Neutrophil (primary cell): ENCODE data around the gene PPP1R9A.

Experiments
- H3K27ac ChIP-seq: fragments of 200-600 bp; sonication (generic); 2 replicates; pipeline ENCODE4 v1.5.1; 2016; ENCODE audit warnings: mild to moderate bottlenecking, moderate library complexity
- H3K27me3 ChIP-seq: fragments of 200-600 bp; sonication (generic); 2 replicates; pipeline ENCODE4 v1.6.0; 2016; ENCODE audit warnings: mild to moderate bottlenecking
- H3K36me3 ChIP-seq: fragments of 200-600 bp; sonication (generic); 2 replicates; pipeline ENCODE4 v1.5.1; 2017
- H3K4me1 ChIP-seq, 2 experiments: fragments of 200-600 bp in 1 of 2; sonication (generic) in 1 of 2; 1 replicate in 1 of 2; 2 replicates in 1 of 2; pipeline versions ENCODE4 v1.5.1 to v1.6.1; 2013 to 2016; ENCODE audit warnings: low read depth in 1 of 2, low read length in 1 of 2, mild to moderate bottlenecking in 1 of 2, moderate library complexity in 1 of 2; ENCODE audit not compliant: control insufficient read depth in 1 of 2, insufficient read depth in 1 of 2
- H3K4me3 ChIP-seq, 2 experiments: fragments of 200-600 bp in 1 of 2; sonication (generic) in 1 of 2; 1 replicate in 1 of 2; 2 replicates in 1 of 2; pipeline ENCODE4 v1.5.1; 2013 to 2016; ENCODE audit warnings: low read depth in 1 of 2, low read length in 1 of 2, mild to moderate bottlenecking in 1 of 2, moderate library complexity in 1 of 2
- H3K9me3 ChIP-seq: fragments of 200-600 bp; sonication (generic); 2 replicates; pipeline ENCODE4 v1.5.1; 2016
- TF ChIP-seq, protein P1 (sequence below): fragments of 200-600 bp; sonication (generic); IDR thresholded peaks from 2 replicates; pipeline ENCODE4 v1.5.1; 2016; ENCODE audit warnings: antibody characterized with exemption

PPP1R9A gene

DNA sequence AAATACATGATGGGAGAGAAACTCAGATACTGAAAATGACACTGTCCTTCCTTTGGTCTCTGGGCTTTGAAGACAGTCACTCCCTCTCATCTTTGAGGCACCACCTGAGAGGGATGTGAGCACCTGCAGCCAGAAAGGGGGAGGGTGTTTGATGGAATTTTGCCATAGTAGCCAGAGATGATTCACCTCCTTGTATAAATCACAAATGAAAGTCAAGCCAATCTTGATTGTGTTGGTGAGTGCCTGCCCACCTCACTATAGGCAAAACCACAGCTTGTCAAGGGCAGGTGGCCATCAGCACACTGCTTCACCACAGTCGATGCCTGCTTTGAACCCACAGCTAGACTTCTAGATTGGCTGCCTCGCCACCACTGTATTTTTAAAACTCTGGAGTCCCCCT is 368.7 kb downstream of the PPP1R9A start:
- Histone ChIP-seq H3K4me1 (no peaks in the 10 kb centered on the region), H3K27ac (no peak overlapping the region), H3K27me3 (no peaks in the 10 kb centered on the region), H3K9me3 (no peaks in the 10 kb centered on the region), H3K36me3 (no peaks in the 10 kb centered on the region), H3K4me3 (no peak overlapping the region)
- TF ChIP-seq, protein P1, sequence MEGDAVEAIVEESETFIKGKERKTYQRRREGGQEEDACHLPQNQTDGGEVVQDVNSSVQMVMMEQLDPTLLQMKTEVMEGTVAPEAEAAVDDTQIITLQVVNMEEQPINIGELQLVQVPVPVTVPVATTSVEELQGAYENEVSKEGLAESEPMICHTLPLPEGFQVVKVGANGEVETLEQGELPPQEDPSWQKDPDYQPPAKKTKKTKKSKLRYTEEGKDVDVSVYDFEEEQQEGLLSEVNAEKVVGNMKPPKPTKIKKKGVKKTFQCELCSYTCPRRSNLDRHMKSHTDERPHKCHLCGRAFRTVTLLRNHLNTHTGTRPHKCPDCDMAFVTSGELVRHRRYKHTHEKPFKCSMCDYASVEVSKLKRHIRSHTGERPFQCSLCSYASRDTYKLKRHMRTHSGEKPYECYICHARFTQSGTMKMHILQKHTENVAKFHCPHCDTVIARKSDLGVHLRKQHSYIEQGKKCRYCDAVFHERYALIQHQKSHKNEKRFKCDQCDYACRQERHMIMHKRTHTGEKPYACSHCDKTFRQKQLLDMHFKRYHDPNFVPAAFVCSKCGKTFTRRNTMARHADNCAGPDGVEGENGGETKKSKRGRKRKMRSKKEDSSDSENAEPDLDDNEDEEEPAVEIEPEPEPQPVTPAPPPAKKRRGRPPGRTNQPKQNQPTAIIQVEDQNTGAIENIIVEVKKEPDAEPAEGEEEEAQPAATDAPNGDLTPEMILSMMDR = no peak

DNA sequence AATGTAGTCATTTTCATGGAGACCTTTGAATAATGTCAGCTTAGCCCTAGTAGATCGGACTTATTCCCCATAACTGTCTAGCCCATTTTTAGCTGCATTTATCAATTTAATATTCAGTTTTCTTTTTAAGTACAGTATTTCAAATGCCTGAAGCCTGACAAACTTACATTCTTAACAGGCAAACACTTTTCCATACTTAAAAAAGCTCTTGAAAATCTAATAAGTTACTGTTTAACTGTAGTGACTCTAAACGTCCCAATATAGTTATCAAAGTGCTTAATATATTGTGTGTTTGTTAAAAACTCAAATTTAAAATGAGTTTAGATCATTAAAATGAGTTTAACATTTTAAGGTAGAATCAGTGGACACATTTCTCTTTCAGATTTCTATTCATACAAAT is 372.0 kb downstream of the PPP1R9A start:
- Histone ChIP-seq H3K27me3 (no peaks in the 10 kb centered on the region), H3K36me3 (no peaks in the 10 kb centered on the region), H3K4me1 (no peaks in the 10 kb centered on the region), H3K9me3 (no peaks in the 10 kb centered on the region), H3K4me3 (no peak overlapping the region), H3K27ac (no peak overlapping the region)
- TF ChIP-seq, protein P1 = no peak

DNA sequence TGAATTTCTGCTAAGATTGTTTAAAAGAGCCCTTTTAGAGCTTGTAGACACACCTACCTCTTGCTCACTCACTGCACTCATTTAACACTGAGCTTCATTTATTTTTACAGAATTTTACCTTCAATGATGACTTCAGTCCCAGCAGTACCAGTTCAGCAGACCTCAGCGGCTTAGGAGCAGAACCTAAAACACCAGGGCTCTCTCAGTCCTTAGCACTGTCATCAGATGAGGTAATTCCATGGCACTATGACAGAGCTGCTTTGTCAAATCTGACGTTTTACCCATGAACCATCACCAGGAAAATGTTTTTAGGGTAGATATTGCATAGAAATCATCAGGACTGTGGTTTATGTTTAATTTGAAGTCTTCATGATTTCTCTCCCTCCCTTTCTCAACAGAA is 378.7 kb downstream of the PPP1R9A start:
- TF ChIP-seq, protein P1 = no peak
- H3K4me1 ChIP-seq = no peaks in the 10 kb centered on the region
- no peak overlapping the region for H3K27ac ChIP-seq
- H3K27me3 ChIP-seq = no peaks in the 10 kb centered on the region
- H3K4me3 ChIP-seq = no peak overlapping the region
- no peaks in the 10 kb centered on the region for H3K9me3 ChIP-seq
- no peaks in the 10 kb centered on the region for H3K36me3 ChIP-seq

DNA sequence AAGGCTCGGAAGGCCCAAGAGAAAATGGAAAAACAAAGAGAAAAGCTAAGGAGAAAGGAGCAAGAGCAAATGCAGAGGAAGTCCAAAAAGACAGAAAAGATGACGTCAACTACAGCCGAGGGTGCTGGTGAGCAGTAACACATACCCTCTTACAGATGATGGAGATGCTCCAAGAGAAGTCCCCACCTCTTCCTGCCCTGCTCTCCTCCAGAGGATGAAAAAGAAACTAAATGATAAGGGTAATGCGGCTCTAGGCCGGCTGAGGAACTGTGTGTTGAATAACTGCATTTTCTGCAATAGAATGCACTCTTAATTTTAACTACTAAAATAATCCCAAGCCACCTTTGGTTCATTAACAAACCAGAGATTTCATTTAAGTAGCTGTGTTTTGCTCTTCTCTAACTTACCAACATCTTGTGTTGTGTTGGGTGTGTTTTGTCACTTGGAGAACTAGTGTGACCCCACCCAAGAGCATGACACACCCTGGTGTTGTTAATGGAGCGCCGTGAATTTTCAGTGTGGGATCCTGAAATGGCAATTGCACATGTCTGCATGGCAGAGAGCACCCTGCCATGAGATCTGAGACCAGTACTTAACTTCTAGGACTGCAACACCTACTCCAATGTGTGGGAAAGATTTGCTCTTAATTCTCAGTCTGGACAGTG is 382.9 kb downstream of the PPP1R9A start:
- no peaks in the 10 kb centered on the region for H3K4me1 ChIP-seq
- no peak overlapping the region for H3K27ac ChIP-seq
- no peaks in the 10 kb centered on the region for H3K36me3 ChIP-seq
- no peak overlapping the region for H3K4me3 ChIP-seq
- TF ChIP-seq, protein P1 = no peak
- H3K9me3 ChIP-seq = no peaks in the 10 kb centered on the region
- H3K27me3 ChIP-seq = no peaks in the 10 kb centered on the region

DNA sequence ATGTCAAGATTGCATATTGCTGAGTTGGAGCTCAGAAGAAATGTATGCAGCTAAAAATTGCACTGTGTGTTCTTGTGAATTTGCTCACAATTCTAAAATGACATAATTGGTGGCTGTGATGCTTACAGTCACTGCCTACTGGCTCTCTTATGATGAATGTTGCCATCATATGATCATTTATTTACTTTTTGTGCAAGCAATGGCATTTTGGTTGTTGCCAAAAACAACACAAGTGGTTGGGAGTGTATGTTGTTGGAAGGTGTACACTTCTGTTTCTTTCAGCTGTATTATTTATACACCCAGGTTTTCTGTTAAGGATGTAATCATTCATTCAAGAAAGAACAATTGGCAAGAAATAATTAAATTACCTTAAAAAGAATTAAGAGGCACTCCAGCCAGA is 388.0 kb downstream of the PPP1R9A start:
- TF ChIP-seq, protein P1 = no peak
- Histone ChIP-seq H3K27ac (no peak overlapping the region), H3K27me3 (no peaks in the 10 kb centered on the region), H3K9me3 (no peaks in the 10 kb centered on the region), H3K36me3 (no peaks in the 10 kb centered on the region), H3K4me3 (no peak overlapping the region), H3K4me1 (no peaks in the 10 kb centered on the region)
